Right cardiac atrium (tissue), 5 donors: ENCODE data around the gene RBBP5. TPM values are rescaled to one million over a fixed set of nuclear protein-coding genes. Genes with fewer than 3 reads are reported as not detected.
A peak's percentile ranks its signal among the peaks of the same experiment; 100 is the strongest.

Experiments
- ATAC-seq, 2 donors: fragments of 200-7000 bp; cut with Tn5 transposase; one replicate each; pipeline versions ENCODE4 v1.8.0 to v1.9.1; 2020; ENCODE audit warnings: moderate library complexity in 2 of 2, mild to moderate bottlenecking in 1 of 2
- DNase-seq, 3 donors: peaks; one replicate each; pipeline ENCODE4 v3.0.0-alpha.2; 2020
- H3K27ac ChIP-seq: one replicate; pipeline ENCODE4 v1.5.1; 2013; ENCODE audit warnings: mild to moderate bottlenecking, low read length, control low read depth, moderate library complexity
- H3K27me3 ChIP-seq: one replicate; pipeline ENCODE4 v1.6.1; 2013; ENCODE audit not compliant: control insufficient read depth, insufficient read depth
- H3K4me1 ChIP-seq: one replicate; pipeline ENCODE4 v1.6.1; 2013; ENCODE audit warnings: low read length; ENCODE audit not compliant: control insufficient read depth, insufficient read depth
- H3K4me3 ChIP-seq: one replicate; pipeline ENCODE4 v1.5.1; 2013; ENCODE audit warnings: low read length, control low read depth
- H3K9me3 ChIP-seq: one replicate; pipeline ENCODE4 v1.6.1; 2013; ENCODE audit warnings: low read length; ENCODE audit not compliant: control insufficient read depth
- WGBS: extraction: QIAGEN DNeasy Blood & Tissue Kit; methylation state at CpG from one replicate; pipeline ENCODE4 v1.1.7; 2013; 5-methylcytosine and 5-hydroxymethylcytosine counted together
- intact Hi-C, 4 donors: fragments of 100-400 bp; cut with DNase I; formaldehyde crosslinking; loops; one replicate each; pipeline versions ENCODE4 v1.11.0 to v1.14.0; 2022 to 2023
- polyA plus RNA-seq: library from polyadenylated mRNA; stranded (reverse); fragments of 200-250 nt; gene quantifications from one replicate; pipeline ENCODE4 v1.2.3, GENCODE V29; 2013
- total RNA-seq, 4 donors: library from RNA; stranded (reverse); fragmentation: NEBNext Ultra II Directional; extraction: Animal tissue kit (Norgen Biotek cat#: 25700); gene quantifications; one replicate each; pipeline ENCODE4 v1.2.1, GENCODE V29; 2021
- donor health status: healthy with polysubstance abuse.
- donor health status: DM: no; HTN: yes; CAD: no.
- donor health status: DM: no; HTN: no; CAD: no.
- donor health status: DM: no; HTN: yes; CAD: no; lungs with severe emphysema.
- donor health status: DM: yes; HTN: yes; CAD: no.

The RBBP5 gene
- total and polyA plus RNA-seq, 5 donors = 5.4 to 13.1 (median 11.1) TPM

DNA sequence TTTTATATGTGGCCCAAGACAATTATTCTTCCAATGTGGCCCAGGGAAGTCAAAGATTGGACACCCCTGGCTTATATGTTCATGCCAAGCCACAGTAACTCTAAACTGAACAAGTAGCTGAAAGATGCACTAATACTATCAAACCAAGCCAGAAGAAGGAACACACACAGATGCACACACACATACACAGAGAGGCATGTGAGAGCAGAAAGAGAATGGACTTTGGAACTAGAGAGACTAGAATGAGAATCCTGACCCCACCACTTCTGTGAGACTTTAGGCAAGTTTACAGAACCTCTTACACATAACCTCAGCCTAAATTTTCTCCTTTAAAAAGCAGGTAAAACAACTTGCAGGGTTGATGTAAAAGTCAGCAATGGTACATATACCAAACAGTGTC lies 26.4 kb downstream of the RBBP5 start:
- H3K4me3 ChIP-seq = no peak overlapping the region
- no peaks in the 10 kb centered on the region for H3K4me1 ChIP-seq
- no peak overlapping the region for H3K27ac ChIP-seq
- DNase-seq = no peak
- no peak for ATAC-seq
- H3K9me3 ChIP-seq = no peaks in the 10 kb centered on the region
- H3K27me3 ChIP-seq = no peaks in the 10 kb centered on the region
- intact Hi-C loops = no loop called here

DNA sequence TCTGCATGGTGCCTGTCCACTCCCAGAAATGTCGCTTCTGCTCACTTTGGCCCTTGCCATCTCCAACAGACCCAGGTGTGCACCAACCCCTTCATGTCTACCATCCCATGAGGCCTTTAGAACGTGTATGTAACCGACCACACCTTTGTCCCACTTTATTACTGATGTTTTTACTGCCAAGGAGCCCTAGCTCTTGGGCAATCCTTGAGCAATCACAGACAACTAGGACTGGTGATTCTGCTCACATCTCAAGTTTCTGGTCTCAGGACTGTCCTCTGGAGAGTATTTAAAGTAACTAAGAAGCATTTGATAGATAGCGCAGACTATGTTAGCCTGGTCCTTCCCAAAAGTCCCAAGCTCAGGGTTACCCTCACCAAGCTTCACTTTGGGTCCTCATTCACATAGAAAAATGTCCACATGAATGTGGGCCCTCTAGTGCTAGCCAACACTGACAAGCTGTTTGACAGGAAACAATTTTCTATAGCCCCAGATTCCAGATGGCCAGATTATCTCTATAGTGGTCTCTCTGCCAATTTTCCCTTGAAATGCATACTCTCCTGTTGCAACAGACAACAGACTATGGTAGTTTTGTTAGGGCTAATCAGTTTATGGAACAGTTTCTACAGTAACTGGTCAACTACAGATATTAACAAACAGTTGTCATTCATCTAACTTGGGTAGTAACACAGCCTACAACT lies 30.6 kb downstream of the RBBP5 start:
- no peaks in the 10 kb centered on the region for H3K4me1 ChIP-seq
- H3K27me3 ChIP-seq = no peaks in the 10 kb centered on the region
- DNase-seq (no peak), ATAC-seq (no peak)
- H3K27ac ChIP-seq = no peak overlapping the region
- intact Hi-C loops = no loop called here
- WGBS = 87% methylated on average over 4 of the region's 4 CpGs
- no peaks in the 10 kb centered on the region for H3K9me3 ChIP-seq
- H3K4me3 ChIP-seq = no peak overlapping the region

DNA sequence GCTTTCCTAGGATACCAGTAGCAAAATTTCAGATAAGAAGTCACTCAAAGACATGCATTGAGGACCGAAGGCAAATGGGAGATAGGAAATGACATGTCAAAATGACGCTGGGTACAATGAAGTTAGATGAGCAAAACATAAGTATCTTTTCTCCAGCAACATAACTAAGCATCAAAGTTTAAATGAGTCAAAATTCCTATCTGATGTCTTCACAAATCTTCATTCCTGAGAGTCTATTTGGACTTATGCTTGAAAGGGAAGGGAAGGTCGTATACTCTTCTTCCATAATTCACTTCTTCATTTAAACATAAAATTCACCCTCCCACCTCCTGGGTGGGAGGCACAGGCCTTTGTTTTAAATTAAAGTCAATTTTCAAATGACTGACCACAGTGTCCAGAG lies 33.4 kb downstream of the RBBP5 start:
- H3K27ac ChIP-seq = no peak overlapping the region
- 80% methylated on average over 3 of the region's 3 CpGs for WGBS
- DNase-seq (no peak), ATAC-seq (no peak)
- no peaks in the 10 kb centered on the region for H3K27me3 ChIP-seq
- H3K4me3 ChIP-seq = no peak overlapping the region
- H3K9me3 ChIP-seq = no peaks in the 10 kb centered on the region
- no peaks in the 10 kb centered on the region for H3K4me1 ChIP-seq
- intact Hi-C loops = no loop called here

DNA sequence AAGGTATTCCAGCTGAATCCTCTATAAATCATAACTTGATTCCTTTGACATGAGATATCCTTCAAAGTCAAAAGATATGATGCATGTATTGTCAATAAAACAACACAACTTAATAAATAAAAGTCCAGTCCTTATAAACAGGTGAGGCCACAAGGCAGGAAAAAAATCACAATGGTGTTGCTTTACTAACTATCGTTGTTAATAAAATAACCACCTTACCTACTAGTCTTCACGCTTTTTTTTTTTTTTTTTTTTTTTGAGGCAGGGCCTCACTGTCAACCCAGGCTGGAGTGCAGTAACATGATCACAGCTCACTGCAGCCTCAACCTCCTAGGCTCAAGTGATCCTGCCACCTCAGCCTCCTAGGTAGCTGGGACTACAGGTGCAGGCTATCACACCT lies 37.4 kb downstream of the RBBP5 start, which contains the start of gene TMEM81:
Gene TMEM81 (minus strand): TSS at position 101 of the 400 bp plus-strand sequence. CDS start 140 bp downstream, outside the sequence.
- DNase-seq (no peak), ATAC-seq (no peak)
- 95% methylated on average over 2 of the region's 2 CpGs for WGBS
- Histone ChIP-seq H3K9me3 (no peaks in the 10 kb centered on the region), H3K27me3 (no peaks in the 10 kb centered on the region), H3K4me3 (no peak within 1 kb of the TSS), H3K27ac (no peak within 1 kb of the TSS), H3K4me1 (no peaks in the 10 kb centered on the region)
- intact Hi-C loops = no loop called here

DNA sequence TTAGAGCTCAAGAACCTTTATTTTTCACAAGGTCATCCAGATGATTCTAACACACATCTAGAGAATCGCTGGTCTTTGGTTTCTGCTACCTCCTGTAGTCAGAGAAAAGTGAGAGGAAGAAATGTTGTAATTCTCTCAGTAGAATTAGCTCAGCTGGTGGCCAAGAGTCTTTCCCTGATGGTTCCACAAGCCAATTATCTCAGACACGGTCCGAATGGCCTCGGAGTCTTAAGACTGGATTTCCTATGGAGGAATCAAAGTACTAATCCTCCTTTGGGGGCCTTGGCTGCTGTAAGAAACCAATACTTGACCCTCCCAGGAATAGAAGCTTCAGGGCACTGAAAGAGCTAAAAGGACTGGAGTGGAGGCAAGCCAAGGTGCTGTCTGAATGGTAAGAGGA lies 39.3 kb downstream of the RBBP5 start:
- WGBS = 90% methylated on average over 4 of the region's 4 CpGs
- H3K4me3 ChIP-seq = no peak overlapping the region
- ATAC-seq = no peak
- no peak overlapping the region for H3K27ac ChIP-seq
- no peaks in the 10 kb centered on the region for H3K9me3 ChIP-seq
- no peaks in the 10 kb centered on the region for H3K27me3 ChIP-seq
- peaks cover under 1% of the 10 kb centered on the region for H3K4me1 ChIP-seq
- intact Hi-C loops = no loop called here
- no peak for DNase-seq

DNA sequence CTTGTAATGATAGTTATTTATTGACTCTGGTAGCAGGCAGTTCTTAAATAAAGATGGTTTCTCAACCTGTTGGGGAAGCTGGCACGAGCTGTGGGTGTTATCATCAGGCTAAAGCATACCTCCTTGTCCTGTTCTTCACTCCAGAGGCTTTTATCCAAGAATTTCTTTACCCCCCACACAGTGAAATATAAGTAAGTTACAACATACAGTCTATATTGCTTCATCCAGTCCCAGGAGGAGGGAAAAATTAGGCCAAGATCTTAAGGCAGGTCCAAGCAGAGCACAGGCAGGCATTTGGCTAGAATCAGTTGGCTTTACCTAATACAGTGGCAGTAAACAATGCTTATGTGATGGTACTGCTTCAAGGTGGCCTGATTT lies 43.9 kb downstream of the RBBP5 start:
- Histone ChIP-seq H3K4me1 (peaks cover 2% of the 10 kb centered on the region), H3K9me3 (no peaks in the 10 kb centered on the region), H3K27ac (no peak overlapping the region), H3K4me3 (no peak overlapping the region), H3K27me3 (no peaks in the 10 kb centered on the region)
- WGBS = 75% methylated on average over 1 of the region's 1 CpG
- DNase-seq (no peak), ATAC-seq (no peak)
- intact Hi-C loops = no loop called here

DNA sequence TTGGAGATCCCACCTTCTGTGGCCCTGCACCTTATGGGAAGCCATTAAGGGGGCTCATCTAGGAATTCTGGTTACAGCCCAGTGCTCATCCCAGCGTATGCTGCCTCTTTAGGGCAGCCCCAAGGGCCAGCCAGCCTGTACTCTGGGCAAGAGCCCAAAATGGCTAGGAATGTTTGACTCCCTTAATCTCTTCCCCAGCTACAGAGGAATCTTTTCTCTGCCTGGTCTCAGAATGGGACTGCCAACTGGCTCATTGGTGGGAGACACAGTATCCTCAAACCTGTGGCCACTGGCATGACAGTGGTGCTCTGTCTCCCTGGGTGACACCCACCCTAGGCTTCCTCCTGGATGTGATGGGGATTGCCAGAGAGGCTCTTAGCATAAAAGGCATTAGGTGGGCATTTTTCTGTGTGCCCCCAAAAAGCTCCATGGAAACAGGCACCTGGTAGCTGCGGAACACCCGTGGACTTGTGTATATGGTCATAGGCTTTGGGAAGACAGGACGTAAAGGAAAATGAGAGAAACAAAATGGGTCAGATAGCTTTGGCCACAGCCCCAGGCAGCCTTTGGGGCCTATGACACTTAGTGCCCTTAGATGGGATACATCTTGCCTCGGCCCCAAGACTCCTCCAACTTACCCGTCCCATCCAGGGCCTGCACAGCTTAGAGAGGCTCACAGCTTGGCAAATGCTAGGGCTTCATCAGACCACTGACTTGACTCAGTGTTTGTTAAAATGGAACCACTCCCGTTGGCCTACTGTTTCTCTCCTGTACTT lies 44.4 kb downstream of the RBBP5 start:
- H3K27ac ChIP-seq = no peak overlapping the region
- H3K9me3 ChIP-seq = no peaks in the 10 kb centered on the region
- no peak for DNase-seq
- no peaks in the 10 kb centered on the region for H3K27me3 ChIP-seq
- no peak overlapping the region for H3K4me3 ChIP-seq
- ATAC-seq = peak; percentile 44 to 69
- intact Hi-C loops = no loop called here
- peaks cover 2% of the 10 kb centered on the region for H3K4me1 ChIP-seq
- WGBS = 88% methylated on average over 7 of the region's 7 CpGs

DNA sequence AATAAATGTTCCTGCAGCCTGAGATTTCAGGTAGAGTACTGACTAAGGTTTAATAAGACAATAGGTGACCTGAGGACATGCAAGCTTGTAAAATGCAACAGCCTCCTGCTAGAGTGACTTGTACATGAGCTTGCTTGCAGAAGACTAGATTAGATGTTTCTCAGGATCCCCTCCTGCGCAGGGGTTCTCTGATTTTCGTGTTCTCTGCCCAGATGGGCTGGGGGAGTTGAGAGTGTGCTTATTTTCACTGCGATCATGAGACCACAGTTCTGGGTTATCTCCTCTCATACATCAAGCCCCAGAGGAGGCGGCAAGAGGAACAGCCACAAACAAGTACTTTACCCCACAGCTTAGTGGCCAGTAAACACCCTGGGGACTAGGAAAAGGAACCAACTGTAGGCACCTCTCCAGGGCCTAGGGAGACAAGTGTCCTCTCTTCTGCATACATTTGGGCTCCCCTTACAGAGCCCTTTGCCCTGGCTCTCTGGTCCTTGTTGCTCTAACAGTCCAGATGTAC lies 45.5 kb downstream of the RBBP5 start:
- Histone ChIP-seq H3K9me3 (no peaks in the 10 kb centered on the region), H3K27ac (no peak overlapping the region), H3K4me1 (peaks cover 2% of the 10 kb centered on the region), H3K27me3 (no peaks in the 10 kb centered on the region), H3K4me3 (no peak overlapping the region)
- 74% methylated on average over 4 of the region's 4 CpGs for WGBS
- no peak for DNase-seq
- no peak for ATAC-seq
- intact Hi-C loops = no loop called here

DNA sequence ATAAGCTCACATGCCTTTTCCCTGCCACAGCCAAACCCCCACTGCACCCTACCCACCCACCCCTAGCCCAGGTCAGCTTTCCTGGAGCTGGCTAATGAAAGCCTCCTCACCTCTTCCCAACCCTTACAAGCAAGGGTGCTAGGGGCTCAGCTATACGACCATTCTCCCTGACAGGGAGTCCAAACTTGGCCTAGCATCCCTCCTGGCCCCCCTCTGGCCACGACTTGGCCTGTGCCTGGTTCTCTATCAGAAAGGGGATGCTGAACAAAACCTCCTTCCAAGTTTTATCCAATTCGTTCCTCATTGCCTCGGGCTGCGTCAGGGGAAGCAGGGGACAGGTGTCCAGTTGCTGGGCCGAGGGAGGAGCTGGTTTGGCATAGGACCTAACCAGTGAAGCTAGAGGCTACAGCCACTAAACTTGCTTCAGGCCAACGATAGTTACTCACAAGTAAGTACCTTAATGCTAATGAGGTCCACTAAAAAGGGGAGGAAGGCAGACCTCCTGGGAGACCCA lies 46.1 kb downstream of the RBBP5 start:
- WGBS = 51% methylated on average over 7 of the region's 7 CpGs
- no peak overlapping the region for H3K4me3 ChIP-seq
- peaks cover 2% of the 10 kb centered on the region for H3K4me1 ChIP-seq
- no peak for DNase-seq
- ATAC-seq = no peak
- H3K27ac ChIP-seq = no peak overlapping the region
- intact Hi-C loops = no loop called here
- no peaks in the 10 kb centered on the region for H3K9me3 ChIP-seq
- no peaks in the 10 kb centered on the region for H3K27me3 ChIP-seq

DNA sequence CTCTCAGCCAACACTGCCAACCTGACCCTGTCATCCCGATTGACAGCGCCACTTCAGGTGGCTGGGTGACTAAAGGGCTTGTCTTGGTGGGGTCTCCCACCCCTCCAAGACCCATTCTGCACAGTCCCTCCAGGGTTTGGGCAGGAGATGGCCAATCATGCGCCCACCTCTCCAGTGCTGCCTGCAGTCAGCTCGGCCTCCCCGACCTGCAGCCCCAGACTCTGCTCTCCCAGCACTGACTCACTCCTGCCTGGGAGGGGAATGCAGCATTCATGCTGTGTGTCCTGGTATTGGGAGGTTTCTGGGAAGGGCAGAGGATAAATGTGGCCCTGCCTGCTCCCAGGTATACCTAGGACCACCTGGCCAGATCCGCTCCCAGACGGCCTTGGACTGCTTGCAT lies 47.3 kb downstream of the RBBP5 start:
- intact Hi-C loops = no loop called here
- H3K4me1 ChIP-seq = peaks cover 2% of the 10 kb centered on the region
- WGBS = 89% methylated on average over 7 of the region's 7 CpGs
- no peak overlapping the region for H3K27ac ChIP-seq
- no peak for DNase-seq
- no peak for ATAC-seq
- H3K27me3 ChIP-seq = no peaks in the 10 kb centered on the region
- H3K4me3 ChIP-seq = no peak overlapping the region
- no peaks in the 10 kb centered on the region for H3K9me3 ChIP-seq

DNA sequence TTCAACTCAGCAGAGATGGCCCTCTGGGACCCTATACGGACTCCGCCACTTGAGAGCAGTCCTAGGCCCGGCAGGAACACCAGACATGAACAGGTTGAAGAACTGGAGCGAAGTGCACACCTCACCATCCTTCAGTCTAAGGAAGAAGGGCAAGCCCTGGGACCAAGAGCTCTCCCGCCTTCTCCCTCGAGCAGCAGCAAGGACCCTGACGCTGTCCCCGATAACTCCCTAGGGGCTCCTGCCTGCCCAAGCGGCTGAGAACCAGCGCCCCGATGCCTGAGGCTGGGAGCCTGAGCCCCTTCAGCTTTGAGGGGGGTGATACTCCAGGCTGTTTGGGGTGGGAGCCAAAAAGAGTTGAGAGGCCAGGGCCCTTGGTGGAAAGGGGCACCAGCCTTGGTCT lies 47.7 kb downstream of the RBBP5 start:
- H3K4me1 ChIP-seq = peaks cover 2% of the 10 kb centered on the region
- no peaks in the 10 kb centered on the region for H3K9me3 ChIP-seq
- no peak overlapping the region for H3K4me3 ChIP-seq
- 92% methylated on average over 11 of the region's 11 CpGs for WGBS
- H3K27me3 ChIP-seq = no peaks in the 10 kb centered on the region
- intact Hi-C loops = no loop called here
- H3K27ac ChIP-seq = no peak overlapping the region
- DNase-seq (no peak), ATAC-seq (no peak)
